ENCODE measurements around the gene CTSK.

CTSK gene

DNA sequence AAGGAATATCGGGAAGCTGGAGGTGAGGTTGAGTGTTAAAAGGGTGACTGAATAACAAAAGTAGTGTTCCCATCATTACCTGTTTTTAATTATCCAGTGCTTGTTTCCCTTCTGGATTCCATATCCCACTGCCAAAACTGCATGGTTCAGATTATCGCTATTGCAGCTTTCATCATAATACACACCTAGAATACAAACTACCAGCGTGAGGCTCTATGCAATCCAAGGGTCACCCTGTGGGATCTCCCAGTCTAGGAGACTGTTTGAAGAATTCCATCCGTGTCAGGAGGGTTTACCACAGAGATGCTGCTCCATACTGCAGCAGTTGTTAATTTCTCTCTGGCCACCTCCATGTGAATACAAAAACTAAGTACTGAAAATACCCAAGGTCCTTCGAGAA, 9.0 kb downstream of the CTSK start:
- ChIA-PET CTCF (interaction anchor here (0.5 to 1.4 kb wide), 5 partner anchors 12 to 936 kb away, joined by 3 to 4 read pairs (median 3); no protein-coding TSS in a partner anchor), POLR2A (no interaction called here)
- H3K36me3 ChIP-seq (ENCODE audit: control insufficient read depth in 2 of 2, insufficient read depth in 1 of 2, low read length in 2 of 2), result peaks cover 0 to 16% of the 10 kb centered on the region in 2 experiments; a peak in 1 of 3 replicates
- no peaks in the 10 kb centered on the region for H3K9me3 ChIP-seq (ENCODE audit: control insufficient read depth, insufficient read depth, low read depth, low read length)
- H3K27ac ChIP-seq (ENCODE audit: extremely low read depth, low read depth, low read length), result no peak overlapping the region
- TF ChIP-seq ZNF48 (tag by site-specific recombination; IDR thresholded peaks at IDR 0.05), result no peak
- no peak for TF ChIP-seq ZNF2 (tag by site-specific recombination; IDR thresholded peaks at IDR 0.05)
- TF ChIP-seq ZFHX2 (tag by site-specific recombination; conservative IDR thresholded peaks at IDR 0.05), result no peak
- TF ChIP-seq, protein P1, sequence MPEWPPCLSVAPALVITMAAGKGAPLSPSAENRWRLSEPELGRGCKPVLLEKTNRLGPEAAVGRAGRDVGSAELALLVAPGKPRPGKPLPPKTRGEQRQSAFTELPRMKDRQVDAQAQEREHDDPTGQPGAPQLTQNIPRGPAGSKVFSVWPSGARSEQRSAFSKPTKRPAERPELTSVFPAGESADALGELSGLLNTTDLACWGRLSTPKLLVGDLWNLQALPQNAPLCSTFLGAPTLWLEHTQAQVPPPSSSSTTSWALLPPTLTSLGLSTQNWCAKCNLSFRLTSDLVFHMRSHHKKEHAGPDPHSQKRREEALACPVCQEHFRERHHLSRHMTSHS (tag by site-specific recombination; IDR thresholded peaks at IDR 0.05), result no peak
- TF ChIP-seq GFI1B (tag by site-specific recombination; IDR thresholded peaks at IDR 0.05), result no peak
- TF ChIP-seq, protein P2, sequence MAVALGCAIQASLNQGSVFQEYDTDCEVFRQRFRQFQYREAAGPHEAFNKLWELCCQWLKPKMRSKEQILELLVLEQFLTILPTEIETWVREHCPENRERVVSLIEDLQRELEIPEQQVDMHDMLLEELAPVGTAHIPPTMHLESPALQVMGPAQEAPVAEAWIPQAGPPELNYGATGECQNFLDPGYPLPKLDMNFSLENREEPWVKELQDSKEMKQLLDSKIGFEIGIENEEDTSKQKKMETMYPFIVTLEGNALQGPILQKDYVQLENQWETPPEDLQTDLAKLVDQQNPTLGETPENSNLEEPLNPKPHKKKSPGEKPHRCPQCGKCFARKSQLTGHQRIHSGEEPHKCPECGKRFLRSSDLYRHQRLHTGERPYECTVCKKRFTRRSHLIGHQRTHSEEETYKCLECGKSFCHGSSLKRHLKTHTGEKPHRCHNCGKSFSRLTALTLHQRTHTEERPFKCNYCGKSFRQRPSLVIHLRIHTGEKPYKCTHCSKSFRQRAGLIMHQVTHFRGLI (tag by site-specific recombination; IDR thresholded peaks at IDR 0.05), result no peak
- TF ChIP-seq, protein P3, sequence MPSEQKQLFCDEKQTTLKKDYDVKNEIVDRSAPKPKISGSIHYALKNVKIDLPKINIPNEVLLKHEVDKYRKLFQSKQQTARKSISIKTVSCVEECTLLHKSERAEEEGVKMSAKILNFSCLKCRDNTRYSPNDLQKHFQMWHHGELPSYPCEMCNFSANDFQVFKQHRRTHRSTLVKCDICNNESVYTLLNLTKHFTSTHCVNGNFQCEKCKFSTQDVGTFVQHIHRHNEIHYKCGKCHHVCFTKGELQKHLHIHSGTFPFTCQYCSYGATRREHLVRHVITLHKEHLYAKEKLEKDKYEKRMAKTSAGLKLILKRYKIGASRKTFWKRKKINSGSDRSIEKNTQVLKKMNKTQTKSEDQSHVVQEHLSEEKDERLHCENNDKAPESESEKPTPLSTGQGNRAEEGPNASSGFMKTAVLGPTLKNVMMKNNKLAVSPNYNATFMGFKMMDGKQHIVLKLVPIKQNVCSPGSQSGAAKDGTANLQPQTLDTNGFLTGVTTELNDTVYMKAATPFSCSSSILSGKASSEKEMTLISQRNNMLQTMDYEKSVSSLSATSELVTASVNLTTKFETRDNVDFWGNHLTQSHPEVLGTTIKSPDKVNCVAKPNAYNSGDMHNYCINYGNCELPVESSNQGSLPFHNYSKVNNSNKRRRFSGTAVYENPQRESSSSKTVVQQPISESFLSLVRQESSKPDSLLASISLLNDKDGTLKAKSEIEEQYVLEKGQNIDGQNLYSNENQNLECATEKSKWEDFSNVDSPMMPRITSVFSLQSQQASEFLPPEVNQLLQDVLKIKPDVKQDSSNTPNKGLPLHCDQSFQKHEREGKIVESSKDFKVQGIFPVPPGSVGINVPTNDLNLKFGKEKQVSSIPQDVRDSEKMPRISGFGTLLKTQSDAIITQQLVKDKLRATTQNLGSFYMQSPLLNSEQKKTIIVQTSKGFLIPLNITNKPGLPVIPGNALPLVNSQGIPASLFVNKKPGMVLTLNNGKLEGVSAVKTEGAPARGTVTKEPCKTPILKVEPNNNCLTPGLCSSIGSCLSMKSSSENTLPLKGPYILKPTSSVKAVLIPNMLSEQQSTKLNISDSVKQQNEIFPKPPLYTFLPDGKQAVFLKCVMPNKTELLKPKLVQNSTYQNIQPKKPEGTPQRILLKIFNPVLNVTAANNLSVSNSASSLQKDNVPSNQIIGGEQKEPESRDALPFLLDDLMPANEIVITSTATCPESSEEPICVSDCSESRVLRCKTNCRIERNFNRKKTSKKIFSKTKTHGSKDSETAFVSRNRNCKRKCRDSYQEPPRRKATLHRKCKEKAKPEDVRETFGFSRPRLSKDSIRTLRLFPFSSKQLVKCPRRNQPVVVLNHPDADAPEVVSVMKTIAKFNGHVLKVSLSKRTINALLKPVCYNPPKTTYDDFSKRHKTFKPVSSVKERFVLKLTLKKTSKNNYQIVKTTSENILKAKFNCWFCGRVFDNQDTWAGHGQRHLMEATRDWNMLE (tag by site-specific recombination; conservative IDR thresholded peaks at IDR 0.05; ENCODE audit: low read depth), result no peak
- TF ChIP-seq ZNF292 (tag by site-specific recombination; IDR thresholded peaks at IDR 0.05; ENCODE audit: borderline replicate concordance, low read depth), result no peak
- TF ChIP-seq ZNF571 (tag by site-specific recombination; IDR thresholded peaks at IDR 0.05), result no peak
- TF ChIP-seq, protein P4, sequence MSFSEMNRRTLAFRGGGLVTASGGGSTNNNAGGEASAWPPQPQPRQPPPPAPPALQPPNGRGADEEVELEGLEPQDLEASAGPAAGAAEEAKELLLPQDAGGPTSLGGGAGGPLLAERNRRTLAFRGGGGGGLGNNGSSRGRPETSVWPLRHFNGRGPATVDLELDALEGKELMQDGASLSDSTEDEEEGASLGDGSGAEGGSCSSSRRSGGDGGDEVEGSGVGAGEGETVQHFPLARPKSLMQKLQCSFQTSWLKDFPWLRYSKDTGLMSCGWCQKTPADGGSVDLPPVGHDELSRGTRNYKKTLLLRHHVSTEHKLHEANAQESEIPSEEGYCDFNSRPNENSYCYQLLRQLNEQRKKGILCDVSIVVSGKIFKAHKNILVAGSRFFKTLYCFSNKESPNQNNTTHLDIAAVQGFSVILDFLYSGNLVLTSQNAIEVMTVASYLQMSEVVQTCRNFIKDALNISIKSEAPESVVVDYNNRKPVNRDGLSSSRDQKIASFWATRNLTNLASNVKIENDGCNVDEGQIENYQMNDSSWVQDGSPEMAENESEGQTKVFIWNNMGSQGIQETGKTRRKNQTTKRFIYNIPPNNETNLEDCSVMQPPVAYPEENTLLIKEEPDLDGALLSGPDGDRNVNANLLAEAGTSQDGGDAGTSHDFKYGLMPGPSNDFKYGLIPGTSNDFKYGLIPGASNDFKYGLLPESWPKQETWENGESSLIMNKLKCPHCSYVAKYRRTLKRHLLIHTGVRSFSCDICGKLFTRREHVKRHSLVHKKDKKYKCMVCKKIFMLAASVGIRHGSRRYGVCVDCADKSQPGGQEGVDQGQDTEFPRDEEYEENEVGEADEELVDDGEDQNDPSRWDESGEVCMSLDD (tag by site-specific recombination; IDR thresholded peaks at IDR 0.05), result no peak
- no peak for TF ChIP-seq ZNF600 (tag by site-specific recombination; IDR thresholded peaks at IDR 0.05)
- TF ChIP-seq, protein P5, sequence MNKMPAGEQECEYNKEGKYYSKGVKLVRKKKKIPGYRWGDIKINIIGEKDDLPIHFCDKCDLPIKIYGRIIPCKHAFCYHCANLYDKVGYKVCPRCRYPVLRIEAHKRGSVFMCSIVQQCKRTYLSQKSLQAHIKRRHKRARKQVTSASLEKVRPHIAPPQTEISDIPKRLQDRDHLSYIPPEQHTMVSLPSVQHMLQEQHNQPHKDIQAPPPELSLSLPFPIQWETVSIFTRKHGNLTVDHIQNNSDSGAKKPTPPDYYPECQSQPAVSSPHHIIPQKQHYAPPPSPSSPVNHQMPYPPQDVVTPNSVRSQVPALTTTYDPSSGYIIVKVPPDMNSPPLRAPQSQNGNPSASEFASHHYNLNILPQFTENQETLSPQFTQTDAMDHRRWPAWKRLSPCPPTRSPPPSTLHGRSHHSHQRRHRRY (tag by site-specific recombination; IDR thresholded peaks at IDR 0.05), result no peak
- no peak for TF ChIP-seq SALL2 (tag by site-specific recombination; IDR thresholded peaks at IDR 0.05; ENCODE audit: borderline replicate concordance)
- no peak for TF ChIP-seq TRIM28 (IDR thresholded peaks at IDR 0.05; ENCODE audit: borderline replicate concordance, low read length)
- TF ChIP-seq SP3 (tag by site-specific recombination; IDR thresholded peaks at IDR 0.05), result no peak
- no peak for TF ChIP-seq ZNF626 (tag by site-specific recombination; IDR thresholded peaks at IDR 0.05)
- TF ChIP-seq, protein P6, sequence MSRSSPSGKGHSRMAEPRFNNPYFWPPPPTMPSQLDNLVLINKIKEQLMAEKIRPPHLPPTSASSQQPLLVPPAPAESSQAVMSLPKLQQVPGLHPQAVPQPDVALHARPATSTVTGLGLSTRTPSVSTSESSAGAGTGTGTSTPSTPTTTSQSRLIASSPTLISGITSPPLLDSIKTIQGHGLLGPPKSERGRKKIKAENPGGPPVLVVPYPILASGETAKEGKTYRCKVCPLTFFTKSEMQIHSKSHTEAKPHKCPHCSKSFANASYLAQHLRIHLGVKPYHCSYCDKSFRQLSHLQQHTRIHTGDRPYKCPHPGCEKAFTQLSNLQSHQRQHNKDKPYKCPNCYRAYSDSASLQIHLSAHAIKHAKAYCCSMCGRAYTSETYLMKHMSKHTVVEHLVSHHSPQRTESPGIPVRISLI (tag by site-specific recombination; IDR thresholded peaks at IDR 0.05), result no peak
- TF ChIP-seq KLF7 (tag by site-specific recombination; IDR thresholded peaks at IDR 0.05; ENCODE audit: borderline replicate concordance), result no peak
- H3K4me3 ChIP-seq (ENCODE audit: low read depth, low read length), result no peak overlapping the region
- peaks cover 3% of the 10 kb centered on the region for H3K4me1 ChIP-seq (ENCODE audit: control insufficient read depth, insufficient read depth, low read length)

Measured in HEK293 (cell line).